ENCODE results near the gene CALN1. TPM values are rescaled to one million over a fixed set of nuclear protein-coding genes. Genes with fewer than 3 reads are reported as not detected.

The CALN1 gene
- total RNA-seq, 2 experiments from 2014 or later = not detected

GRCh38 chr7:72334698-72335097, 77.4 kb downstream of the CALN1 start:
- POLR2A ChIA-PET = no interaction called here
- CTCF ChIA-PET = no interaction called here

GRCh38 chr7:72334066-72334465, 78.1 kb downstream of the CALN1 start:
- POLR2A ChIA-PET = no interaction called here
- CTCF ChIA-PET = no interaction called here

DNA sequence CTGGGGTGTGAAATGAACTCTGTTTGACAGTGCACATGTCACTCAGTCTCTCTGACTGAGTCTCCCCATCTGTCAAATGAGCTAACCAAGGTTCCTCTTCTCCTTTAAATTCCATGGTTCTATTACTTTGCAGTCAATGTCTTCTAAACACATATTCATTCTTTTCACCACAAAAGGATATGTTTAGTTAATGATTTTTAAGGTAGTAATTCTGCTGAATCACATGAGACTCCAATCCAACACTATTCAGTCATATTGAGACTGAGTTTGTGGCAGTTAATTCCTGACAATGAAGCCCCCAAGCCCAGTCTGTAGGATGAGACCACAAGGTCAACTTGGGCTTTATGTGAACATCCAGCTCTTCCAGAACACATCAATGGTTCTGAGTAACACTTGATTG, 85.3 kb downstream of the CALN1 start:
- POLR2A ChIA-PET = no interaction called here
- CTCF ChIA-PET = no interaction called here

DNA sequence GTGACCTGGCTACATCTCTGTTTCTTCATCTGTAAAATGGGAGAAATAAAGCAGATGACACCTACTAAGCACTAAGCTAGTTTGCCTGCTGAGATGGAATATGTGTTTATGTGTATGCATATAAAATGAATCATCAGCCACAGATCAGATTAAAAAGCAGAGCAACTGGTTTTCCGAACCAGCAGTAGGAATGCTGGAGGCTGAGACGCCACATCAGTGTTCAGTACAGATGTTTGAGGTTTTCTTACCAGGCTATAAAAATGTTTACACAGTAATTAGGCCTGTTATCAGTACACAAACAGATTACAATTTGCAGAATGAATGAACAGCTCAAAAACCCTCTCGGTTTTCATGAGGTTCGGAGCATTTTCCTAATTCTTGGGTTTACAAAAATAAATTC, 85.8 kb downstream of the CALN1 start:
- CTCF ChIA-PET = no interaction called here
- POLR2A ChIA-PET = no interaction called here

- ChIA-PET CTCF (no interaction called here), POLR2A (no interaction called here)
Observed at GRCh38 chr7:72325561-72325960, 86.6 kb downstream of the CALN1 start.

- POLR2A ChIA-PET = no interaction called here
Observed at GRCh38 chr7:72321637-72322036, 90.5 kb downstream of the CALN1 start.

DNA sequence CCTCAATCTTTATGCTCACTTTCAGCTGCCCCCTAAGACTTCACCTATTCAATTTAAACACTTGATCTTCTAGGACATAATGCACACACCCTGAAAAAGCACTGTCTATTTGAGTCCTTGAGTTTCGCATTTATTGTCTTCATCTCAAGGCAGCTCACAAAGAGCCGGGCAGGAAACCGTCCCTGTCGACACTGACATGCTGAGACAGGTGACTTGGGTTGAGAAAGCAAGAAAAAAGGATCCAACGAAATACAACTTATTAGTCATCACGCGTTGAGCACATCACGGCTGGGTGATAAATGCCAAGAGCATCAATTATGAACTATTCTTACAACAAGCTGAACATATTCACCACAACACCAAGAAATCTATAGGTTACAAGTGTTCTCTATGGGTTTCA, 91.1 kb downstream of the CALN1 start:
- ChIA-PET POLR2A (no interaction called here), CTCF (no interaction called here)

More at GRCh38 chr7:72321637-72322036, 90.5 kb downstream of the CALN1 start:
- CTCF ChIA-PET = no interaction called here

- ChIA-PET CTCF (no interaction called here), POLR2A (no interaction called here)
Observed at GRCh38 chr7:72317341-72317740, 94.8 kb downstream of the CALN1 start.

DNA sequence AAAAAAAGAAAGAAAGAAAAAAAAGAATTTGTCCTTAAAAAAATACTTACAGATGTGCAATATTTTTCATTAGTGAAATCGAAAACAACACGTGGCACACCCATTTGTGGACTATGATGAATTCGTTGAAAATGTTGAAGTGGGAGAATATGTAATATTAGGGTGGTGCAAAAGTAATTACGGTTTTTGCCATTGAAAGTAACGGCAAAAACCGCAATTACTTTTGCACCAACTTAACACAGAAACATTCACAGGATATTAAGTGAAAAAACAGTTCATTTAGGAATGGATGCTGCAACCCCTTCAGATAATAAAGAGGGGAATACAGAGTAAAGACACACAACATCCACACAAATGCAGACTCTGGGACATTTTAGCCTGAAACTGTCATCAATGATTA, 96.0 kb downstream of the CALN1 start:
- ChIA-PET CTCF (no interaction called here), POLR2A (no interaction called here)

GRCh38 chr7:72313906-72314305, 98.2 kb downstream of the CALN1 start:
- POLR2A ChIA-PET = no interaction called here
- CTCF ChIA-PET = no interaction called here

GRCh38 chr7:72310301-72310700, 101.8 kb downstream of the CALN1 start:
- CTCF ChIA-PET = no interaction called here
- POLR2A ChIA-PET = no interaction called here

DNA sequence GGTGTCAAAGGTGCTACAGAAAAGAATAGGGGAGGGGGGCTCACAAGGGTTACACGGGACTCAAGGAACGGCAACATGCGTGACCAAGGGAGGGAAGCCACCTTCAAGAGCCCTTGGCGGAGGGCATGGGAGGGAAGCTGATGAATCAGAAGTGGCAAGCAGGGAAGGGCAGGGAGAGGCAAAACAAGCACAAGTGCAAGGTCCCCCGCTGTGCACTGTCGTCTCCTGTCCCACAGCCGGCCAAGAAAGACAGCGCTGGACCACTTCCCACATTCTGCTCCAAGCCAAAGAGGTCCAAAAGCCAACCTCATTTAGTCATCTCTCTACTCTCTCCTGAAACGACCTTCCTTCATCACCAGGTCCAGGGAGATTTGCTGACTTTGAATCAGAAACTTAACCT, 102.7 kb downstream of the CALN1 start:
- POLR2A ChIA-PET = no interaction called here
- CTCF ChIA-PET = no interaction called here

GRCh38 chr7:72308986-72309385, 103.2 kb downstream of the CALN1 start:
- ChIA-PET POLR2A (no interaction called here), CTCF (no interaction called here)

- CTCF ChIA-PET = no interaction called here
- POLR2A ChIA-PET = no interaction called here
Observed at GRCh38 chr7:72307566-72307965, 104.6 kb downstream of the CALN1 start.

DNA sequence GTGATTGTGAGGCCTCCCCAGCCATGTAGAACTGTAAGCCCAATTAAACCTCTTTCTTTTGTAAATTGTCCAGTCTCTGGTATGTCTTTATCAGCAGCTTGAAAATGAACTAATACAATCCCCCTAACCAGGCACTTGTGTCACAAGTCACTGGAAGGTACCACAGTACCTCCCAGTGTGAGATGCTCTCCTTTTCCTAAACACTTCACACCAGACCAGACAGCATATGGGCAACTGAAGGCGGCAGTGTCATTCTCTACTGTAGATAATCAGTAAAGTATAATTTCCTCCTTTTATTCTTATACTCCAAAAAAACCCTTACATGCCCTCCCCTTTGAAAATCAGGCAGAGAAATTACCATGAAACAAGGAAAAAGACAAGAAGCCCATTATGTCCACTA, 113.2 kb downstream of the CALN1 start:
- ChIA-PET CTCF (no interaction called here), POLR2A (no interaction called here)

DNA sequence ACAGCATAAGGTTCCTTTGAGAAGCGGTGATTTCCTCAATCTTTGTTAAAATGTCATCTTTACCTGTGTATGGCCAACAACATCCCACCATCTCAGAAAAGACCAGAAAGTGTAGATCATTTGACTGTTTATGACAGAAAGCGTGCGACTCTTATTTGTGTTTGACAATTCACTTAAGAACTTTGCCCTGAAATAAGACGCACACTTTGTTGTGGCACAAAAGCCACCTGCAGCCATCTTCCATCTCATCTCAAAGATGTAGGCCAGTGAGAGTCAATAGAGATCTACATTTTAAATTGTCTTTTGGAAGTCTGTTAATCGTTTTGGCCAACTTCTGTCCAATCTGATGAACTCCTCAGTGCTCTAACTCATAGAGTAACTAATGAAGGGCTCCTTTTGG, 114.0 kb downstream of the CALN1 start:
- CTCF ChIA-PET = no interaction called here
- POLR2A ChIA-PET = no interaction called here

GRCh38 chr7:72297636-72298035, 114.5 kb downstream of the CALN1 start:
- POLR2A ChIA-PET = no interaction called here

DNA sequence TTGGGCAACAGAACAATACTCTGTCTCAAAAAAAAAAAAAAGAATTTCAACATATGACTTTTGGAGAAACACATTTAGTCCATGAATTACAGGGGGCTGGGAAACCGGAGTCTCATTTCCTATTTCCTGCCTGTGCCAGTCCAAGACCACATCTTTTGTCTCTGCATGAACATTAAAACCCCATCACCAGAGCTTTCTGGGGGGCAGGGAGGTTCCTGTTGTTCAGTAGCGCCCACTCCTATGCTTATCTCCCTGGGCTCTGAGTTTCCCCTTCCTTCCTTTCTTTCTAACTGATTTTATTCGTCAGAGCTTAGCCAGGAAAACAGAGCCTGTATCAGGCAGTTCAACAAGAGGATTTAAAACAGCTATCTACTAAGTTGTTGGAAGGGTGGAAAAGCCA, 119.3 kb downstream of the CALN1 start:
- ChIA-PET CTCF (no interaction called here), POLR2A (no interaction called here)

More at GRCh38 chr7:72297636-72298035, 114.5 kb downstream of the CALN1 start:
- CTCF ChIA-PET = no interaction called here

DNA sequence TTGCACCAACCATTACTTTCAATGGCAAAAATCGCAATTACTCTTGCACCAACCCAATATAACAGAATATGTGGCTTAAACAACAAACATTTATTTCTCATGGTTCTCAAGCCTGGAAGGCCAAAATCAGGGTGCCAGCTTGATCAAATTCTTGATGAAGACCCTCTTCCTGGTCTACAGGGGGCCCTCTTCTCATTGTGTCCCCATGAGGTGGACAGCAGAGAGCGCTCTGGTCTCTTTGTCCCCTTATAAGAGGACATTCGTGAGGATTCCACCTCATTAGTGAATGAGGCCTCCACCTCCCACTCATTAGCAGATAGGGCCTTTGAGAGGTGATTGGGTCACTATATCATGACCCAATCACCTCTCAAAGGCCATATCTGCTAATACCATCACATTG, 120.0 kb downstream of the CALN1 start:
- ChIA-PET POLR2A (no interaction called here), CTCF (no interaction called here)

DNA sequence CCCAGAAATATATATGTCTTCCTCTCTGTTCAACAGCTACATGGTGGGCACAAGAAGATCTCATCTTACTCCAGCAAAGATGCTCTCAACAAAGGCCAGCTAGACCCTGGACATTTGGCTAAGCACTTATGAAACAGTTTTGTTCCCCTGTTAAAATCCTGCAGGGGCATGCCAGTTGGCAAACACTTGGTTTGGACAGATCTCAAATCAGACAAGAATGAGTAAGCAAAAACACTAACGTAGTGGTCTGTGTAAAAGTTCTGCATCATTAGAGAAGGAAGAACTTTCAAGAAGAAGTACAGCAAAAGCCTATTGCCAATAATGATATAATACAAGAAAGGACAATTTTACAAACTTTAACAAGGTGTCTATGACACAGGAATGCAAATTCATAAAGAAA, 125.6 kb downstream of the CALN1 start:
- ChIA-PET POLR2A (no interaction called here), CTCF (no interaction called here)

DNA sequence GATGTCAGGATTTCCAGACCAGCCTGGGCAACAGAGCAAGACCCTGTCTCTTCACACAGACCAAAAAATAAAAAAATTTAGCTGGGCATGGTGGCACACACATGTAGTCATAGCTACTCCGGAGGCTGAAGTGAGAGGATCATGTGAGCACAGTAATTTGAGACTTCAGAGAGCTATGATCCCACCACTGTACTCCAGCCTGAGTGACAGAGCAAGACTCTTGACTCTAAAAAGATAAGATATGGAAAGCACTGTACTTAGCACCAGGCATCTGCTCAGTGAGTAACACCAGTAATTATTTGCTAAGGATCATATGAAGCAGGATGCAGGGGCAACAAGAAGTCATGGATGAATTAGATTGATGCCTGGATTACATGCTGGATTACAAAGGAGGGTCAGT, 128.8 kb downstream of the CALN1 start:
- POLR2A ChIA-PET = no interaction called here
- CTCF ChIA-PET = no interaction called here

GRCh38 chr7:72281308-72281707, 130.8 kb downstream of the CALN1 start:
- ChIA-PET POLR2A (no interaction called here), CTCF (no interaction called here)

GRCh38 chr7:72279203-72279602, 132.9 kb downstream of the CALN1 start:
- ChIA-PET CTCF (no interaction called here), POLR2A (no interaction called here)

DNA sequence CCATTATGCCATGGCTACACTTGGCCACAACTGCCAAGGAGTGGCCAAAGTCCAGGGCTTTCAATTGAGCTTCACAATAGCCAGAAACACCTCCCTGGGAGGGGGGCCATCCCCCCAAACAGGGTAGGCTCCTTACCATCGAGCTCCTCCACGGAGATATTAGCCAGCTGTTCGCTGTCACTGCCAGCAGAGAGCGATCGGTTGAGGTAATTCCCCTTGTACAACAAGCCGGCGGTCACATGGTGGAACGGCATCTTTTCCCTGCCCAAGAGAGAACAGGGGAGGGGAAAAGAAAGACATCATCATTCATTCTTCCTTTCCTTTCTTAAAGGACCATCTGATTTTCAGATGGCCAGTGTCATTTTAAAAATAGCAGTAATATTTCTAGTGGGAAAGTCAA, 133.6 kb downstream of the CALN1 start:
- CTCF ChIA-PET = no interaction called here
- POLR2A ChIA-PET = no interaction called here

Data from activated CD8-positive, alpha-beta memory T cell treated with anti-CD3 and anti-CD28 coated beads for 36 hours (primary cell).